HCT116 (cell line): ENCODE data around the gene LDB2. TPM values are rescaled to one million over a fixed set of nuclear protein-coding genes. Genes with fewer than 3 reads are reported as not detected.

Experiments
- ATAC-seq: fragments of 200-7000 bp; cut with Tn5 transposase; 2 replicates; pipeline ENCODE4 v1.9.1; 2020; ENCODE audit warnings: mild to moderate bottlenecking, moderate library complexity
- BruUV-seq: library from RNA; stranded (reverse); fragments of 400-500 nt; replicated peaks from 2 replicates; lab custom pipeline; 2021; lab: Mats Ljungman, UMichigan
- CTCF ChIA-PET: fragments of 300-600 bp; sonication (Branson Sonifier 250); formaldehyde crosslinking; loops from one replicate; lab custom pipeline; 2021; ENCODE audit warnings: antibody characterized with exemption; lab: Charles Lee
- POLR2A ChIA-PET: fragments of 300-600, 350-600 bp; sonication (Branson Sonifier 250); formaldehyde crosslinking; loops from one replicate; lab custom pipeline; 2021; ENCODE audit warnings: antibody characterized with exemption; lab: Charles Lee
- RAD21 ChIA-PET, 2 experiments: fragments of 300-600 bp; sonication (Branson Sonifier 250); formaldehyde crosslinking; loops; one replicate each; lab custom pipeline; 2023; ENCODE audit warnings: low total read pairs in 2 of 2; ENCODE audit not compliant: uncharacterized antibody in 2 of 2, unreplicated experiment in 2 of 2, low non-redundant PET in 1 of 2; lab: Charles Lee
- DNase-seq: peaks from one replicate; pipeline ENCODE4 v3.0.0-alpha.2; 2010; ENCODE audit warnings: low read depth, low spot score
- H2AFZ ChIP-seq: fragments of 200-600 bp; shearing (Covaris generic), sonication (generic); 2 replicates; pipeline ENCODE4 v1.6.1; 2017; ENCODE audit warnings: low read depth, mixed run types, mixed read lengths, antibody characterized with exemption, low read length; ENCODE audit not compliant: poor library complexity, severe bottlenecking
- H3K27ac ChIP-seq: 2 replicates; pipeline ENCODE4 v1.5.1; 2012; ENCODE audit warnings: low read depth, low read length
- H3K27me3 ChIP-seq: fragments of 200-600 bp; sonication (generic); 2 replicates; pipeline ENCODE4 v1.6.1; 2016; ENCODE audit warnings: mixed run types, low read length, mixed read lengths; ENCODE audit not compliant: insufficient read depth
- H3K36me3 ChIP-seq, 2 experiments: fragments of 200-500 bp in 1 of 2; fragments of 200-600 bp in 1 of 2; sonication (Bioruptor generic) in 1 of 2; sonication (generic) in 1 of 2; 2 replicates each; pipeline versions ENCODE4 v1.5.1 to v1.6.1; 2014 to 2016; ENCODE audit warnings: low read length in 2 of 2, inconsistent platforms in 1 of 2, mixed read lengths in 1 of 2, mixed run types in 1 of 2; ENCODE audit not compliant: insufficient read depth in 2 of 2, control insufficient read depth in 1 of 2
- H3K4me1 ChIP-seq, 2 experiments: fragments of 200-600 bp in 1 of 2; sonication (generic) in 1 of 2; 2 replicates each; pipeline versions ENCODE4 v1.5.1 to v1.6.1; 2012 to 2017; ENCODE audit warnings: low read length in 2 of 2, inconsistent platforms in 1 of 2, mild to moderate bottlenecking in 1 of 2, mixed read lengths in 1 of 2, mixed run types in 1 of 2, moderate library complexity in 1 of 2; ENCODE audit not compliant: insufficient read depth in 2 of 2, control insufficient read depth in 1 of 2
- H3K4me2 ChIP-seq: fragments of 200-600 bp; sonication (generic); 2 replicates; pipeline ENCODE4 v1.6.1; 2017; ENCODE audit warnings: mixed run types, low read length, mixed read lengths
- H3K4me3 ChIP-seq, 2 experiments: fragments of 200-600 bp in 1 of 2; sonication (generic) in 1 of 2; replicated peaks in 1 of 2; 2 replicates each; pipeline ENCODE4 v1.5.1; 2011 to 2016; ENCODE audit warnings: low read length in 2 of 2, control low read depth in 1 of 2, low read depth in 1 of 2, mild to moderate bottlenecking in 1 of 2, mixed read lengths in 1 of 2, mixed run types in 1 of 2
- H3K79me2 ChIP-seq: fragments of 200-600 bp; sonication (generic); 2 replicates; pipeline ENCODE4 v1.6.1; 2017; ENCODE audit warnings: mild to moderate bottlenecking, mixed run types, low read length, moderate library complexity, mixed read lengths; ENCODE audit not compliant: insufficient read depth
- H3K9ac ChIP-seq: fragments of 200-600 bp; sonication (generic); 2 replicates; pipeline ENCODE4 v1.6.1; 2016; ENCODE audit warnings: low read length, mixed read lengths
- H3K9me2 ChIP-seq: fragments of 200-600 bp; sonication (generic), shearing (Covaris generic); 2 replicates; pipeline ENCODE4 v1.6.1; 2017; ENCODE audit warnings: mixed run types, mild to moderate bottlenecking, moderate library complexity; ENCODE audit not compliant: insufficient read depth
- H3K9me3 ChIP-seq, 2 experiments: fragments of 200-500 bp in 1 of 2; fragments of 200-600 bp in 1 of 2; sonication (Bioruptor generic) in 1 of 2; sonication (generic) in 1 of 2; 2 replicates each; pipeline ENCODE4 v1.6.1; 2014 to 2017; ENCODE audit warnings: low read length in 2 of 2, mixed read lengths in 2 of 2, inconsistent platforms in 1 of 2, low read depth in 1 of 2, mild to moderate bottlenecking in 1 of 2, mixed run types in 1 of 2, moderate library complexity in 1 of 2; ENCODE audit not compliant: control insufficient read depth in 1 of 2, insufficient read depth in 1 of 2
- H4K20me1 ChIP-seq: fragments of 200-600 bp; sonication (generic), shearing (Covaris generic); 2 replicates; pipeline ENCODE4 v1.6.1; 2017; ENCODE audit warnings: mixed run types, mild to moderate bottlenecking, moderate library complexity; ENCODE audit not compliant: insufficient read depth
- CBX3 ChIP-seq: IDR thresholded peaks from 2 replicates; pipeline ENCODE4 v1.6.1; 2012; ENCODE audit warnings: low read depth
- CEBPB ChIP-seq: IDR thresholded peaks from 2 replicates; pipeline ENCODE4 v1.6.1; 2012; ENCODE audit warnings: low read depth
- ELF1 ChIP-seq: IDR thresholded peaks from 2 replicates; pipeline ENCODE4 v1.6.1; 2012; ENCODE audit warnings: low read depth, borderline replicate concordance
- EZH2 ChIP-seq: fragments of 200-600 bp; sonication (generic); IDR thresholded peaks from 2 replicates; pipeline ENCODE4 v1.6.1; 2017; ENCODE audit warnings: antibody characterized with exemption, mixed run types
- EZH2phosphoT487 ChIP-seq: fragments of 200-600 bp; IDR thresholded peaks from 2 replicates; pipeline ENCODE4 v1.6.1; 2018; ENCODE audit warnings: antibody characterized with exemption, borderline replicate concordance
- FOSL1 ChIP-seq: IDR thresholded peaks from 2 replicates; pipeline ENCODE4 v1.6.1; 2012; ENCODE audit warnings: low read depth
- MAX ChIP-seq: IDR thresholded peaks from 2 replicates; pipeline ENCODE4 v1.6.1; 2012
- POLR2A ChIP-seq: IDR thresholded peaks from 2 replicates; pipeline ENCODE4 v1.7.0; 2011; ENCODE audit warnings: borderline replicate concordance; ENCODE audit not compliant: insufficient read depth, insufficient read length; ENCODE audit errors: extremely low read depth
- RAD21 ChIP-seq: IDR thresholded peaks from 2 replicates; pipeline ENCODE4 v1.6.1; 2012; ENCODE audit warnings: low read depth, mild to moderate bottlenecking
- SRF ChIP-seq: IDR thresholded peaks from 2 replicates; pipeline ENCODE4 v1.6.1; 2012; ENCODE audit warnings: low read depth
- TCF7L2 ChIP-seq: IDR thresholded peaks from 2 replicates; pipeline ENCODE4 v1.7.0; 2011; ENCODE audit warnings: borderline replicate concordance, inconsistent platforms; ENCODE audit not compliant: insufficient read depth, insufficient read length; ENCODE audit errors: extremely low read depth
- YY1 ChIP-seq: IDR thresholded peaks from 2 replicates; pipeline ENCODE4 v1.6.1; 2011; ENCODE audit warnings: low read length, low read depth, moderate library complexity, mild to moderate bottlenecking; ENCODE audit not compliant: insufficient replicate concordance; ENCODE audit errors: extremely low read depth
- ZFX ChIP-seq: fragments of 450-650 bp; IDR thresholded peaks from 2 replicates; pipeline ENCODE4 v1.6.1; 2017
- intact Hi-C: fragments of 100-400 bp; cut with micrococcal nuclease; formaldehyde crosslinking; loops from 2 replicates; pipeline ENCODE4 v1.10.0; 2022
- total RNA-seq: library from RNA; stranded (reverse); gene quantifications from one replicate; pipeline ENCODE4 v1.2.1, GENCODE V29; 2021; ENCODE audit not compliant: unreplicated experiment
- TF ChIP-seq, protein P1 (sequence below): IDR thresholded peaks from 2 replicates; pipeline ENCODE4 v1.6.1; 2012

The LDB2 gene
- total RNA-seq, 1 experiment from 2014 or later = 0.12 TPM

- no peak for DNase-seq
- CTCF ChIA-PET = no interaction called here
- intact Hi-C loops = no loop called here
- TF ChIP-seq RAD21 (no peak), CEBPB (no peak), MAX (no peak), POLR2A (no peak), SRF (no peak), EZH2phosphoT487 (no peak), TCF7L2 (no peak), YY1 (no peak), CBX3 (no peak), EZH2 (no peak), FOSL1 (no peak), ELF1 (no peak), ZFX (no peak)
- TF ChIP-seq, protein P1, sequence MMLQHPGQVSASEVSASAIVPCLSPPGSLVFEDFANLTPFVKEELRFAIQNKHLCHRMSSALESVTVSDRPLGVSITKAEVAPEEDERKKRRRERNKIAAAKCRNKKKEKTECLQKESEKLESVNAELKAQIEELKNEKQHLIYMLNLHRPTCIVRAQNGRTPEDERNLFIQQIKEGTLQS = no peak
- Histone ChIP-seq H4K20me1 (no peaks in the 10 kb centered on the region), H3K27ac (no peak overlapping the region), H3K4me1 (no peaks in the 10 kb centered on the region), H3K79me2 (no peaks in the 10 kb centered on the region), H3K27me3 (no peaks in the 10 kb centered on the region), H3K9me2 (no peaks in the 10 kb centered on the region), H3K9me3 (no peaks in the 10 kb centered on the region), H3K9ac (no peak overlapping the region), H3K4me2 (no peak overlapping the region), H3K36me3 (no peaks in the 10 kb centered on the region), H2AFZ (no peak overlapping the region), H3K4me3 (no peak overlapping the region)
- no peak for ATAC-seq
- RAD21 ChIA-PET = no interaction called here
- POLR2A ChIA-PET = no interaction called here
- BruUV-seq = no TSS peak
Measured at GRCh38 chr4:16671741-16672140, 226.7 kb downstream of the LDB2 start.
